NAMALWA (cell line): ENCODE measurements around the gene FGFR3.
"Not testable (repeated sequence)": the region's sequence is repeated elsewhere in the genome, so short reads cannot be mapped to it uniquely, and the experiment has no call there.

ENCODE experiments used
- DNase-seq: peaks from one replicate; pipeline ENCODE4 v3.0.0-alpha.2; 2015; ENCODE audit warnings: low spot score

FGFR3 gene

DNA sequence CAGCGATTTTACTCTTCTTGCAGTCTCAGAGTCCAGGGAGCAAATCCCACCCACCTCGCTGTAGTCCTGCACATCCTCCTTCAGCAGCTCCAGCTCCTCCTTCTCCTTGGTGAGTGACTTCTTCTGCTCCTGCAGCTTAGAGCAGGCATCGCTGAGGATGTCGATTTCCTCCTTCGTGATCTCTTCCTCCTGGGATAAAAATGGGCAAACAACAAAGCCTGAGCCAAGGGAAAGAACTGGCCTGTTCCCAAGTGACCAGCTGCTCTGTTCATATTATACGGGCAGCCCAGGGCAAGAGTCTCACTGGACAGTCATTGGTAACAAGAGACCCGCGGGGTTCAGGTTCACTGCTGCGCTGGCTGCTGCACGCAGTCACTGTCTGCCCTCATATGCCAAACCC lies 26.2 kb downstream of the FGFR3 start:
- DNase-seq = no peak

DNA sequence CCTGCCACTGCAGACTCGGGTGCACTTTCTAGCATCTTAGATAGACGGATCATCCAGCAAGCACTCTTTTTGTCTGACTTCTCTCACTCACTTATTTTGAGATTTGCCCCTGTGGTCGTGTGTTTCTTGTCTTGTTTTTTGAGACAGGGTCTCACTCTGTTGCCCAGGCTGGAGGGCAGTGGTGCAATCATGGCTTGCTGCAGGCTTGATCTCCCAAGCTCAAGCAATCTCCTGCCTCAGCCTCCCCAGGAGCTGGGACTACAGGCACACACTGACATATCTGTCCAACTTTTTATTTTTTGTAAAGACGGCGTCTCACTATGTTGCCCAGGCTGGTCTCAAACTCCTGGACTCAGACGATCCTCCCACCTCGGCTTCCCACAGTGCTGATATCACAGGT lies 26.7 kb downstream of the FGFR3 start:
- no peak for DNase-seq

DNA sequence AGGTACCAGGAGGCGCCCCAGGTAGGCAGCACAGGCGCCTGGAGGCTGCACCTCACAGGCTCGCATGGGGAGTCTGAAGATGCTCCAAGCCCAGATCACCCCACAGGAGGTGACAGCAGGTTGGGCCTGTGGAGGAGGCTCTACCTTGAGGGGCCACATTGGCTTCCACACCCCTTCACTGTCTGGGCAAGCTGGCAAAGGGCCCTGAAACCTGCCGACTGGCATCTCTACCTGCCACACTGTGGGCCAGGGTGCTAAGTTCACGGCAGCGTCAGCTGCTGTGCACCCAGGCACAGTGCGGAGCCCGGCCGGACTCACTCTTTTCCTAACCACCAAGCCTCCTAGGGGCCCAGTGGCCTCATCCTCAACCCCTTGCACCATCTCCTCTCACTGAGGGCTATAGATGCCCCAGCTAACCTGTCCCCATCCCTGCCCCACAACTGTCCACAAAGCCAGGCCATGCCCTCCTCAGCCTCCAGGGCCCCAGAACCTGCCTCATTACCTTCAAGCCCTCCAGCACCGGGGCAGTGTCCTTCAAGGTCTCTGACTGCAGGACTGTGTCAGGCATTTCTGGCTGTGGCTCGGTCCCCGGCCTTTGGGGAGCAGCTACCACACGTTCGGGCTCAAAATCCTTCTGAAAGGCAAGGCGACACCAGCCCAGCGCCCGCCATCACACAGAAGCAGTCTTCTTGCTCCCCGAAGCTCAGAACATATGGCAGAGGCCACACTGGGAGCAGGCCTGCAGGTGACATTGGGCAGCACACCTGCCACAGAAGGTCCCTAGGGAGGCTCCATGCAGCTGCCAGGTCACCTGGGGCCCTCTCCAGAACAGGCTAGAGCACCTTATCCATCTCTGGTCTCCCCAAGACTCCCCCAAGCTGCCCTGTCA lies 28.8 kb downstream of the FGFR3 start:
- DNase-seq = no peak

DNA sequence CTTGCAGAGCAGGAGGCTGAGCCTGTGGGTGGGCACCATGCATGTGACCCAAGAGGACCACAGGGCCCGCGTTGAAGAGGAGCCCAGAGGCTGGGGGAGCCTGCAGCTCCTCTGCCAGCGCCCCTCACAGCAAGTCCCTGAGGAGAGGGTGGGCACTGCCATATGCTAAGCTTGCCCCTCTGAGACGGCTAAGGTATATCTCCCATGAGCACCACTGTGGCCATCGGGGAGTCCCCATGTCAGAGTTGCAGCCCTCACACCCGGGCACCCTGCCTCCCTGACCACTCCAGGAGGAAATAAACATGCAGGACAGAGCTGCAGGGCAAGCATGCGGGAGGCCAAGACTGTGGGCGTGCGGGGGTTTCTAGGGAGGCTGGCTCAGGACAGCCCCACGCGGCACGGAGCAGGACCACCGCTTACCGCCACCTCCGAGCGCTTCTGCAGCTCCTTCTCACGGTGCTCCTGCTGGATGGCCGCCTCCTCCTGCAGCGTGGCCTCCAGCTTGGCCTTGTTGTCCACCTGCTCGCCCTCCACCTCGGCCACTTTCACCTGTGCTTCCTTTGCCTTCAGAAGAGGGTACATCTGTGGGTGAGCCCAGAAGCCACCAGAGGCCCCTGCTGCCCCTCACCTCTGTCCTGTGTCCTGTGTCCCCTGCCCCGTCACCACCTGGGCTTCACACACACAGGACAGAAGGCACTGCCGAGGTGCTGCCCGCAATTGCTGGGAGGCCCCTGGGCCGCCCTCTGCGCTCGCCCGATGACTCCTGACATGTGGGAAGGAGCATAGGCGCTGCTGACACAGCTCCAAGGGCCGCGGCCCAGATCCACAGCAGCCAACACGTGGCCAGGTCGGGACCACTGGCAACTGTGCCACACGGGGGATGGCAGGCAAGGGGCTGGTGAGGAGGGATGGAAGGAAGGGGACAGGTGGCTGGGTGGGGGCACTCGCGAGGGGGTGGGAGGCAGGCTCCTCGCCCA lies 29.8 kb downstream of the FGFR3 start:
- DNase-seq = no peak

DNA sequence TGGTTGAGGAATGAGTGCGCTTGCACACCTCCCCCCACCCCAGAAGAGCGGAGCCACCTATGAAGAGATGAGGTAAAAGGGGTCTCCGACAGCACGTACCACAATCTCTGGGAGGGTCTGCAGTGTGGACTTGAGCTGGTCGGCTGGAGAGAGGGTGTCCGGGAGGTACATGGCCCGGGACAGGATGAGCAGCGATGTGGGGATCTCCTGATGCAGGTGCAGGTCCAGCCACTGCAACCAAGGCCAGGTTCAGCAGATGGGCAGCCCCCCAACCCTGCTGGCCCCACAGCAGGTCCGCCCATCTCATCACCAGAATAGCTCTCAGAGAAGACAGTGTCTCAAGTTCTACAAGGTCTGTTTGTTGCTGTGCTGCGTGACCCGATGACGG lies 30.4 kb downstream of the FGFR3 start:
- no peak for DNase-seq

DNA sequence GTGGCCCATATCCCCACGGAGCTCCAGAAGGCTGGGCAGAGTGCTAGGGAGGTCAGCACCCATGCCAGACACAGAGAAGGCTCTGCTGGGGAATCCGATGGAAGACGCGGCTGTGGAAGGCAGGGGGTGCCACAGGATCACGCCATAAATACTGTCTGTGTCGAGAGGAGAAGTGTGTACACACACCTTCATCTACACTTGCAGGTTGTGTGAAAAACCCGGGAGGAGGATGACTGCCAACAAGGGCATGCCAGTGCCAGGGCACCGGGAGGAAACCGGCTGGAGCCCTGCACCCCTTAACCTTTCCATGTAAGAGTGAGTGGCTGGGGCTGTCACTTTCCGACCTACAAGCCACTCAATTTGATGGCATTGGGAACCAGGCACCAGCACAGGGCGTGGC lies 31.7 kb downstream of the FGFR3 start:
- DNase-seq = no peak

DNA sequence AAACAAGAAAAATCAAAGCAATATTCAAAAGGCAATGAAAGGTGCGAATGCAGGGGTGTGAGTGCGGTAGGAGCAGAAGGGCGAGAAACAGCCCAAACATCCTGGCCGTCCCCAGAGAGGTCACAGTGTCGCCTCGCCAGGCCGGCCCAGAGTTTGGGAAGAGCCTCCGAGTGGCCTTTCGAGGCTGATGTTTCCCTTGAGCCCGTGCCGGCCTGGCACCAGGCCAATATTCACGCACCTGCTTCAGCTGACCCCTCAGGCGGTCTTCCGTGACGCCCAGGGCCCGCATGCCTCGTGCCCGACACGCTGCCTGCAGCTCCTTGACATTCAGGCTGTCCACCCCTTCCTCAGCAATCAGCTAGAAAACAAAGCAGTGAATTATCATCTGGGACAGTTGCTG lies 32.2 kb downstream of the FGFR3 start:
- no peak for DNase-seq

DNA sequence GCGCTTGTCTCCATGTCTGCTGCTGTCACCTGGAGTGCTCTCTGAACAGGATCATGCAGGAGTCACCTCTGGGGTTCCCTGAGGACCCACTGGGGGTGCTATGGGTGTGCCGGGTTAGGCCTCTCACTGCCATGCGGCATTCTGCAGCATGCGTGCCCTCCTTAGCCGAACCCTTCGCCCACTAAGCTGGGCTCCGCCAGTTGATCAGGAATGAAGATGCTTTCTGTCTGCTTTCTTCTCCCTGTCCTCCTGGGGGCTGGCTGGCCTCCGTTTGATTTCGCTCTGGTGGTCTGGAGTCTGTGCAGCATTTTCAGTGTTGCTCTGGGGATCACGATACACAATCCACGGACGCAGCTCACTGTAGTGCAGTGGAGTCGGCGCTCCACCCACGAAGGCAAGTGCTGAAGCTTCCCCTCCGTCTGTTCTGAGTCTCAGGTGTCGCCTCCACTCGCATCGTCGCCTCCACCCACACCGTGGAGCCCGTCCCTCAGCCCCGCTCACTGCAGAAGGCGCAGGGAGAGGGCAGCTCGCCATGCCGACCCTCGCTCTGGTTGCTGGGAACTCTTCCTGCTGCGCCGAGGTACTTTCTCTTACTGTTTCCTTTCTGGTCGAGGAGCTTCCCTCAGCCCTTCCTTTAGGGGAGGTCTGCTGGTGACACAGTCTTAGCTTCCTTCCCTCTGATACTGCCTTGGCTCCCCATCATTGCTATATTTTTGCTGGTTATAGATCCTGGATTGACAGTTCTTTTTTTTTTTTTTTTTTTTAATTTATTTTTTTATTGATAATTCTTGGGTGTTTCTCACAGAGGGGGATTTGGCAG lies 33.6 kb downstream of the FGFR3 start:
- no peak for DNase-seq

DNA sequence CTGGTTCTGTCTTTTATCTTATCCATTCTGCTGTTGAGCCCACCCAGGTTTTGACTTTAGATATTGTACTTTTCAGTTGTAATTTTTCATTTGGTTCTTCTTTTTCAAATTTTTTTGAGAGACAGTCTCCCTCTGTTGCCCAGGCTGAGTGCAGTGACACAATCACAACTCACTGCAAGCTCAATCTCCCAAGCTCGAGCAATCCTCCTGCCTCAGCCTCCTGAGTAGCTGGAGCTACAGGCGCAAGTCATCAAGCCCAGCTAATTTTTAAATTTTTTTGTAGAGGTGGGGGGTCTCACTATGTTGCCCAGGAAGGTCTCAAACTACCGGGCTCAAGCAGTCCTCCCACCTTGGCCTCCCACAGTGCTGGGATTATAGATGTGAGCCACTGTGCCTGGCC lies 37.1 kb downstream of the FGFR3 start:
- DNase-seq = no peak

DNA sequence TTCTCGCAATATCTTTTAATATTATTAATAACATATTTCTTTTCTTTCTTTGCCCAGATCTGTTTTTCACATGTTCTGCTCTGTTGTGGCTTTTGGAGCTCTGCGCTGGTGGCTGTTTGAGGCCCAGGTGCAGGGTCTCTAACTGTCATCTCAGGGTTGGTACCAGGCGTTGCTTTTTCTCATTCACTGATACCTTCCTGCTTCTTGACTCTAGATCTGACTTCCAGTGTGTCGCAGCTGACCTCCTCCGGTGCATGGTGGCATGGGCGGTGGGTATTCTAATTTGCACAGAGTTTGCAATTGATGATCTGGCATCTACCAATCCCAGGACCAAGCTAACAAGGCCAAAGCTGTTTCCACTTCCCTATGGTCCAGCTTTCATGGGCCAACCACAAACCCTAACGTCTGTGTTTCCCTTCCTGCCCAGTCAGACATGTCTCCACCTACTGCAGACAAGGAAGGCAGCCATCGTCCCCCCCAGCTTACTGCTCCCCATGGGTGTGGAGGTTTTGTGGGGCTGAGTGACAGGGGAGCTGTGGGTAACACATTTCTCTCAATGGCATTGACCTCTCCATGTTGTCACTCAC lies 37.6 kb downstream of the FGFR3 start:
- DNase-seq = peak; percentile 30

DNA sequence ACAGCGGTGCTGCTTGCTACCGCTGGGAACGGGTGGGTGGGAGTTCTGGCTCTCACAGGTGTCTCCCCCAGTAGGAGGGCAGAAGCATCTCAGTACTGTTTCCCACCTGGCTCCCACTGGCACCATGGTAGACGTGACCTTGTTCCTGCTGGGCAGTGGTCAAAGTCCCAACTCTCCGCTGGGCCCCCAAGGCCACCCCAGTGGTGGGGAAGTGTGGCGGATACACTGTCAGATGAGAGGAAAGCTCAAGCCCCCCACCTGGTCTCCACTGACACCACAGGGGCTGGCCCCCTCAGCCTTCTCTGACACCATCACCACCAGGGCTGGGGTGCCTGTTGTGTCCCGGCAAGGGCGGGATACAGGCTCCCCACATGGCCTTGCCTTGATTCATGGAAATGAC lies 38.2 kb downstream of the FGFR3 start:
- DNase-seq = no peak

DNA sequence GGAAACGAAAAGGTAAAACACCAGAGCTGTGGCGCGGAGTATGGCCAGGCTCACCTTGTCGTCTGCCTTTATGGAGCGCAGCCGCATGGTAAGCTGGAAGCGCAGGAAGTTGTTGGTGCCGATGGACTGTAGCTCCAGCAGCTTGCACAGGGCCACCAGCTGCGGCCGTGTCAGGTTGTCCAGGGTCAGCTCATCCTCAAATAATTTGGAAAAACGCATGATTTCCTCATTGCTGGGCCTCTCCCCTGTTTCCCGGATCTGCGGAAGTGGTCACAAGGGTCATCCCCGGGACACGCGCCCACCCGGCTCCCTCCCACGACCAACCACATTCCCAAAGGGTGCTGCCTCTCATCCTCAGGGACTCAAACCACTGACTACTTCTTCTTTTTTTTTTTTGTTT lies 39.6 kb downstream of the FGFR3 start:
- no peak for DNase-seq

DNA sequence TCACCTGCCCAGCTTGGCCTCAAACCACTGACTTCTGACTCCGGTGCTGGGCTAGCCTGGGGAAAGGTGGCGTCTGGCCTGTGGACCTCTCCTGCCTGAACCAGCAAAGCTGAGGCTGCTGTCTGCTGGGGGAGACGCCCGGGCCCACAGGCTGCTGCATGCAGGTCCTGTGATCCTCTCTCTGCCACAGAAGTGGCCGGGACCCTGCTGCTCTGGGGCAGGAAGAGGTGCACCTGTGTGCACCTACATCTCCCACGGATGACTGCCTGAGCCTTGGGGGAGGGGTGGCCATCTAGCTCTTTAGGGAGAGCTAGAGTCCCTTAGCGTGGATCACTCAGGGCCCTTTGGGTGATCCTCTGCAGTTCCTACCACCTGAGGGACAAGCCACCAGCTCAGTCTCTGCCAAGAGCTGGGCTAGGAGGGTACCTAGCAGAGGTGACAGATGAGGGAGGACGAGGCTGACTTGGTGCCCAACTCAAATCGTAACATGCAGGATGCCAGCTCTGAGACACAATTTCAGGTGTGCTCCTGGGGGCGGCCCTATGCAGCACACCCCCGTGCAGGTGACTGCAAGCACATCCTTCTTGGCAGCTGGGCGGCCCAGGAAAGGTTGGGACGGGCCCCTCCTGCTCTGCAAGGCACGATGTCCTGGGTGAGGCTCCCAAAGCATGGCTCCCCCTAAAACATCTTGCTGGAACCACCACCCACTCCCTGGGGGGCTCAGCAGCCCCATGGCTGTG lies 40.4 kb downstream of the FGFR3 start:
- no peak for DNase-seq

DNA sequence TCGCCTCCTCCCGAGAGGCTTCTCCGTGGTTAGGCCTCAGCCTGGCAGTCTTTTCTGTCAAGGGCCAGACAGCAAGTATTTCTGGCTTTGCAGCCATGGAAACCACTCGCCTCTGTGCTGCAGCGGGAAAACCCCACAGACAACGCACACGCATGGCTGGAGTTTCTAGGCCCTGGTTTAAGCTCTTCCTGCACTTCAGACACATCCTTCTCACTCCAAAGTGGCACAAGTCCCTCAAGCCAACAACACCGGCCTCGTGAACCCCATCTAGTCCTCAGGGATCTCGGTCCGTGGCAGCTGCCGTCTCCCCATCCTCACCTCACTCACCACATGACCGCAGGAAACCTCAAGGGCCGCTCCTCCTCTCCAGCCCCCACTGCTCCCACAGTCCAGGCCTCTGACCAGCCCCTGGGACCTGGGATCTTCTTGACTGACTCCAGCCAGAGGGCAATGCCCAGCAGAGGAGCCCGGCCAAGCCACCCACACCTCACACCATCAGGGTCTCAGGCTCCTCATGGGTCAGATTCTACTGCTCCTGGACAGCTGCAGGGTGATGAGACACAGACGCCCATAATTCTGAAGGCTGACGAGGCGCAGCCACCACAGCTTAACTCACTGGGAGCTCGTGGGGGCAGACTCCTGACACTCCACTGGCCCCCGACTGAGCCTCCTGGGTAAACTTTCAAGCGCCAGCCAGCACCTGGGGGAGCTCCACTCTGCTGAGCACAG lies 41.1 kb downstream of the FGFR3 start:
- peak; percentile 34 for DNase-seq

DNA sequence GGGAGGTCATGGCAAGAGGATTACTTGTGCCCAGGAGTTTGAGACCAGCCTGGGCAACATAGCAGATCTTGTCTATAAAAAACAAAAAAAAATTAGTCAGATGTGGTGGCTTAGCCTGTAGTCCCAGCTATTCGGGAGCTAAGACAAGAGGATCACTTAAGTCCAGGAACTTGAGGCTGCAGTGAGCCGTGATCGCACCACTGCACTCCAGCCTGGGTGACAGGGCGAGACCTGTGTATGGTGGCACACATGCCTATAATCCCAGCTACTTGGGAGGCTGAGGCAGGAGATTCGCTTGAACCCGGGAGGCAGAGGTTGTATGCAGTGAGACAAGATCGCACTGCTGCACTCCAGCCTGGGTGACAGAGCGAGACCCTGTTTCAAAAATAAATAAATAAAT lies 42.7 kb downstream of the FGFR3 start:
- not testable (repeated sequence) for DNase-seq

DNA sequence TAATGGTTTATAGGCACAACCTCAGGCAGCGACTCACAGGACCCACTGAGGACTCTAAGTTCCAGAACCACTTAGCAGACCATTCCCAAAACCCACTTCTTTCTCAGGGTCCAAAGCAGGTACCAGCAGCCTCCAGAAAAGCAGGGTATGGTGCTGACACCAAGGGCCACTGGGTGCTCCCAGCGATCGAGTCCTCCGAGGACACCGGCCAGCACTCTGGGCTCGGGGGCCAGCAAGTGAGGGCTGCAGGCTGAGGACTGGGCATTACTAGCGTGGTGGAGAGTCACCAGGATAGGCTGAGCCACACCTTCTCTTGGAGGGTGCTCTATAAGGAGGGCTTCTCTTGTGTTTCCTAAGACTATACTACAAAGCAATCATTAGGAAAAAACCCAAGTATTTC lies 43.6 kb downstream of the FGFR3 start:
- no peak for DNase-seq

DNA sequence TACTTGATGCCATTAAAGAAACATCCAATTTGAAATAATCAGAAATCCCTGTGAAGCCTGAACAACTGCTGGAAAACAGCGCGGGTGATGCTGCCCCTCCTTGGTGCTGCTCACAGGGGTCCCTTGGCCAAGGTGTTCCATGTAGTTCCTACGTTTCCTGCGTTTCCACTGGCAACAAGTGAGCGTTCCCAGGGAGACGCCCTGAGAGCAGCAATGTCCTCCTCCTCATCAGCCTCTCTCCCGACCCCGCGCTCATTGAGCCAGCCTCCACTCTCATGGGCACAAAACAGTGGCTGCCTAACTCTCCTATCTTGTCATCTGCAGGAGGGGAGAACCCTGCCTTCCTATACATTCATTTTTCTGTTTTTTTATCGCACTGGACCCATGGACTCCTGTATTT lies 44.0 kb downstream of the FGFR3 start:
- DNase-seq = no peak

DNA sequence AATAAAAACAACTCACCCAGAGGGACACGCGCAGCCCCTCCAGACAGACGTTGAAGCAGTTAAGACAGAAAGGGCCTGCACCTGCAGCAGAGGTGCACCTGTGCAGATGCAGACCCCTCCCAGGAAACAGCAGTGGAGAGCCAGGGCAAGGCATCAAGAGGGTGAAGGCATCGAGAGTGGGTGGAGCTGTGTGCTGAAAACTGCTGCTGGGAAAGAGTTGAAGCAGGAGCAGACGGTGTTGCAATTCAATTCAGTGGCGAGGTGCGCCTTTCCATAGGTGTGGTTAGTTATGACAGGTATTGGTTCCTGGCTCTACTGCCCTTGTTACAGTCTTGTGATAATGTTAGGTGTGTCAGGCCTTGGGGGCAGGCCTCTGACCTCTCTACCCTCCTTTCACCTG lies 46.2 kb downstream of the FGFR3 start:
- peak; percentile 26 for DNase-seq

DNA sequence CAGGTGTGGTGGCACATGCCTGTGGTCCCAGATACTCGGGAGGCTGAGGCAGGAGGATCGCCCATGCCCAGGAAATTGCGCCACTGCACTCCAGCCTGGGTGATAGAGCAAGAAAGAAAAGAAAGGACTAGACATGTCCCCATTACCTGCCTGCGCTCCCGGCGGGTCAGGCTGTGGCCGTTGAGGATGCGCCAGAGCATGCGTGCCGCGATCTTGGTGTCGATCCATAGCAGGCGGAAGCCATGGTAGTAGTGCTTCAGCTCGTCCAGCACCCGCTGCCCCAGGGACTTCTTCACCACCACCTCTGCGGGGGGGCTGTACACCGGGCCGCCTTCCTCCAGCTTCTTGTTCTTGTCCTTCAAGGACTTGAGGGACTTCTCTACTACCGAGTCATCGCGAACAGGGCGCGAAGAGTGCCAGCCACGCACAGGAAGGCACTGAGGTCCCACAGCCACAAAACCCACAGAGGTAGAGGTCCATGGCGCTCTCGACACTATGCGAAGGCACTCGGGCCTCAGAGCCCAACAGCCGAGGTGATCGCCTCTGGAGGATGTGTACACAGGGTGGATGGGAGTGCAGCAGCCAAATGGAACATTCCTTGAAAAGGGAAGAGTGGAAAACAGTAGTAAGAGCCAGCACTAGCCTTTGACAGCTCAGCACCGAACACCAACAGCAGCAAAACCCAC lies 48.3 kb downstream of the FGFR3 start:
- no peak for DNase-seq

DNA sequence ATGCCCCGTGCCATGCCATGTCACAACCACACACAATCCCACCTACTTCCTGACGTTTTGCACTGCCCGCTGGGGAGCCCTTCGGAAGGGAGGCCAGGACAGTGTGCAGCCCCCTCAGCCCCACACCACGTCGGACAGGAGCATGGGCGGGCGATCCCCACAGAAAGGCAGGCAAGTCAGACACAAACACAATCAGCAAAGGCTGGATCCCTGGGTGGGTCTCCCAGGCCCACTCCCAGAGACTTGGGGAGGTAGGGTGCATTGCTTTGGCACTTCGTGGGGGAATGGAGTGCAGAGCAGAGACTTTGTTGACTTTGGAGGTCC lies 48.8 kb downstream of the FGFR3 start:
- DNase-seq = no peak
